Activated naive CD4-positive, alpha-beta T cell treated with anti-CD3 and anti-CD28 coated beads for 36 hours (primary cell): ENCODE data around the gene DCAF16. TPM values are rescaled to one million over a fixed set of nuclear protein-coding genes. Genes with fewer than 3 reads are reported as not detected.

ENCODE experiments used
- CTCF ChIA-PET: fragments of 350-600 bp; sonication (Branson Sonifier 250); formaldehyde crosslinking; loops from one replicate; lab custom pipeline; 2021; ENCODE audit warnings: antibody characterized with exemption; lab: Charles Lee
- DNase-seq: peaks from one replicate; pipeline ENCODE4 v3.0.0-alpha.2; 2020
- H3K27ac Mint-ChIP-seq: one replicate; pipeline ENCODE4 v1.8.0; 2021; ENCODE audit warnings: mild to moderate bottlenecking, mixed read lengths
- H3K27me3 Mint-ChIP-seq: one replicate; pipeline ENCODE4 v1.8.0; 2021; ENCODE audit warnings: low read depth, mixed read lengths
- H3K36me3 Mint-ChIP-seq: one replicate; pipeline ENCODE4 v1.8.0; 2021; ENCODE audit warnings: low read depth, mixed read lengths
- H3K4me1 Mint-ChIP-seq: one replicate; pipeline ENCODE4 v1.8.0; 2021; ENCODE audit warnings: low read depth, mixed read lengths
- H3K4me3 Mint-ChIP-seq: one replicate; pipeline ENCODE4 v1.8.0; 2021; ENCODE audit warnings: mild to moderate bottlenecking, moderate library complexity, mixed read lengths
- H3K9me3 Mint-ChIP-seq: one replicate; pipeline ENCODE4 v1.8.0; 2021; ENCODE audit warnings: mixed read lengths
- intact Hi-C: fragments of 100-400 bp; cut with micrococcal nuclease; formaldehyde crosslinking; loops from one replicate; pipeline ENCODE4 v1.15.1; 2023
- total RNA-seq, 2 experiments: library from RNA; stranded (reverse); gene quantifications; one replicate each; pipeline ENCODE4 v1.2.3, GENCODE V29; 2021

The DCAF16 gene
- total RNA-seq, 2 experiments from 2014 or later, result 46.6 to 48.5 TPM

DNA sequence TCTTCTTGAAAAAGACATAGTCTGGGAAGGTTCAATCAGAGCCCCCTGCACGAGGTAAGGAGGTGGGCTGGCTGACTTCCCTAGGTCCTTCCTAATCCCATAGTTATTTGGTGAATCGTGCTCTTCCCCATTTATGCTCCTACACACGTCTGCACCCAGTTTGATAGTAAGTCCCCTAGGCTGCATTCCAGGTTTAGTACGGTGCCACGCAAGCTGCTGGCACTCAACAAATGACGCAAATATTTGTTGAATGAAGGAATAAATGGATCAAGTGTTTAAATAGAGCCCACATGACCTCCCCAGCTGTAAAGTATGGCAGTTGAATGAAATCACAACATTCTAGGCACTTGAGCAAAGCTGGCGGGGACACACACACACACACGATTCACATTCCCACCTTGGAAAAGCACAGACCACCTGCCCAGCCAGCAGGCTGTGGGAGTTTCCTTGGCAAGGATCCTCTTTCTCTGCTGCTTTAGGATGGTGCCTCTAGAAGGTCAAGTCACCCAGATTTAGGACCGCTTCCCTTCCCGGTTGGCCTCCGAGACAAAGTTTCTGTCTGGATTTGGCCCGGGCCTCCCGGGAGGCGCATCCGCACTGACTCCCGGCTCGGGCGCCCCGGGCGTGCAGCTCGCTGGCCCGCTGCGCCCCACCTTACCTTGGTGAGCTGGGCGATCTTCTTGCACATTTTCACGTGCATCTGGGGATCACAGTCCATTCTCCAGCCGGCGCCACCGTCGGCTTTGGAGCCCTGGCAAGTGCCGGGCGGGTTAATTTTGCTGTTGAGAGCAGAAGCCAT lies 29.9 kb downstream of the DCAF16 start:
- DNase-seq, result no peak
- no peak overlapping the region for H3K27ac Mint-ChIP-seq
- intact Hi-C loops, result no loop called here
- CTCF ChIA-PET, result no interaction called here
- H3K4me3 Mint-ChIP-seq, result peak overlapping the region; percentile 34
- H3K27me3 Mint-ChIP-seq, result peaks cover 33% of the 10 kb centered on the region
- peaks cover 7% of the 10 kb centered on the region for H3K36me3 Mint-ChIP-seq
- H3K9me3 Mint-ChIP-seq, result no peaks in the 10 kb centered on the region
- H3K4me1 Mint-ChIP-seq, result peaks cover 9% of the 10 kb centered on the region

DNA sequence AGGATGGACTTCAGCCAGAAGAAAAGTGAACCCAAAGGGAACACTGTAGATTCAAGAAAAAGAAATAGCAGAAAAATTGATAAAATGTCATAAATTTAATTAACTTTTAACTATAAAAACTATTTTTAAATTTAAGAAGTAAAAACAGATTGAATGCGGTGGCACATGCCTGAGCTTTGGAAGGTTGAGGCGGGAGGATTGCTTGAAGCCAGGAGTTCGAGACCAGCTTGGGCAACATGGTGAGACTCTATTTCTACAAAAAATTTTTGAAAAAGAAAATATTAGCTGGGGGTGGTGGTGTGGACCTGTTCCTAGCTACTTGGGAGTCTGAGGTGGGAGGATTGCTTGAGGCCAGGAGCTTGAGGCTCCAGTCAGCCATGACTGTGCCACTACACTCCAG lies 32.1 kb downstream of the DCAF16 start:
- DNase-seq, result no peak

DNA sequence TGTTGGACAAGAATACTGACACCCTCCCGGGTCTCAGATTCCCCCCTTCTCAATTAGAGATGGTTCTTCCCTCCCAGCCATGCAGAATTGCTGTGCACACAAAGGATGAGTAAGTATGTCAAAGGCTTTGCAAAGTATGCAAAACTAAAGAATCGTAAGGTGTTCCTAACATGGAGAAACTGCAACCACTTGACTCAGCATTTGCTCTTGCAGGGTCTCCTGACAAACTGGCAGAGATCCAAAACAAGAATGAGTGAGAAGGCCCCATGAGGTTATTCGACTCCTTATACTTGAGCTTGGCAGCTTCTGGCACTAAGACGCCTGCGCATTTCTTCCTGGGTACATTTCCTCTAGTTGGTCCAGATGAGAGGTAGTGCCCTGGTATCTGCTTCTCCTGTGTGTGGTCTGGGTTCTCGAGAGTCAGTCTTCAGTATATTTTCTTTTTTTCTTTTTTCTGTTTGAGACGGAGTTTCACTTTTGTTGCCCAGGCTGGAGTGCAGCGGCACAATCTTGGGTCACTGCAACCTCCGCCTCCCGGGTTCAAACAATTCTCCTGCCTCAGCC lies 37.3 kb downstream of the DCAF16 start:
- H3K36me3 Mint-ChIP-seq, result no peaks in the 10 kb centered on the region
- no peaks in the 10 kb centered on the region for H3K9me3 Mint-ChIP-seq
- CTCF ChIA-PET, result no interaction called here
- no peak for DNase-seq
- no peaks in the 10 kb centered on the region for H3K27me3 Mint-ChIP-seq
- H3K4me3 Mint-ChIP-seq, result no peak overlapping the region
- no peak overlapping the region for H3K27ac Mint-ChIP-seq
- H3K4me1 Mint-ChIP-seq, result no peaks in the 10 kb centered on the region
- intact Hi-C loops, result no loop called here

More for the DNA sequence above, 32.1 kb downstream of the DCAF16 start:
- Mint-ChIP-seq H3K4me3 (no peak overlapping the region), H3K9me3 (no peaks in the 10 kb centered on the region), H3K27me3 (peaks cover 33% of the 10 kb centered on the region), H3K4me1 (peaks cover 9% of the 10 kb centered on the region), H3K27ac (no peak overlapping the region), H3K36me3 (peaks cover 7% of the 10 kb centered on the region)
- CTCF ChIA-PET, result no interaction called here
- intact Hi-C loops, result no loop called here

DNA sequence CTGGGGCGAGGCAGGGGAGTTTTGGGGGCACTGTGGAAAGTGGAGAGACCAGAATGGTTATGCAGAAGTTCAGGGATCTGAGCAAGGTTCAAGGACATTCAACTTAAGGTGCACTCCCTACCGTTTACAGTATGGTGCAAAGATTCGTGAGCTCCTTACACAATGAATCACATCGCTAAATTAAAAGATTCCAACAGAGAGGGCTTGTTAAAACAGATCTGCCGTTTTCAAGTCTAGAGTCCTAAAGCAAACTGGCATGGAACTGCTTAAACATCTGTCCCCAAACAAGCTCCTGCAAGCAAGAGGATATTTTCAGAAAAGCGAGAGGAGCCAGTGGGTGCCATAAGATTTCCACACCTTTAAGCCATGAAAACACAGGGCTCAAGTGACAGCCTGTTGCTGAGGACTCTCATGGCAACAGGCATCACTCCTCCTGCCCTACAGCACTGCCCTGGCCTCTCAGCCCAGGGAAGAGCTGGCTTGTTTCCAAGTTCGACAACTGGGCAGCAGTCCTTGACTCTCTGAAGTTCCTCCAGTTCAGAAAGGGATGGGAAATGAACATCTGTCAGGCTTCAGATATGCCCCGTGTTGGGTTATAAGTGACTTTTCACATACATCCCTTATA lies 39.2 kb downstream of the DCAF16 start:
- Mint-ChIP-seq H3K9me3 (no peaks in the 10 kb centered on the region), H3K27ac (no peak overlapping the region), H3K4me3 (no peak overlapping the region), H3K36me3 (no peaks in the 10 kb centered on the region), H3K4me1 (no peaks in the 10 kb centered on the region), H3K27me3 (no peaks in the 10 kb centered on the region)
- intact Hi-C loops, result no loop called here
- CTCF ChIA-PET, result no interaction called here
- DNase-seq, result no peak

DNA sequence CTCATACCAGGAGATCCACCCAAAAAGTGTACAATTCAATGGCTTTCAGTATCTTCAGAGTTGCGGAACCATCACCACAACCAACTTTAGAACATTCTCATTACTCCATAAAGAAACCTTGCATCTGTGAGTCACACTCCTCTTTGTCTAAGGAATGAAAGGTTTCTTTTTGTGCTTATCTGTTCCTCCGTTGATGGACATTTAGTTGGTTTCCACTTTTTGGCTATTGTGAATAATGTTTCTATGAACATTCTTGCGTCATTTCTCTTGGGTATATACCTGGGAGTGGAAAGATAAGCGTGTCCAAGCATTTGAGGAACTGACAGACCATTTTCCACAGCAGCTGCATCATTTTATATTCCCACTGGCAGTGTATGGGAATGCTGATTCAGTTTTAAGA lies 39.7 kb downstream of the DCAF16 start:
- intact Hi-C loops, result no loop called here
- CTCF ChIA-PET, result no interaction called here
- Mint-ChIP-seq H3K4me1 (peaks cover 3% of the 10 kb centered on the region), H3K27me3 (no peaks in the 10 kb centered on the region), H3K9me3 (no peaks in the 10 kb centered on the region), H3K27ac (no peak overlapping the region), H3K4me3 (no peak overlapping the region), H3K36me3 (no peaks in the 10 kb centered on the region)
- DNase-seq, result no peak

DNA sequence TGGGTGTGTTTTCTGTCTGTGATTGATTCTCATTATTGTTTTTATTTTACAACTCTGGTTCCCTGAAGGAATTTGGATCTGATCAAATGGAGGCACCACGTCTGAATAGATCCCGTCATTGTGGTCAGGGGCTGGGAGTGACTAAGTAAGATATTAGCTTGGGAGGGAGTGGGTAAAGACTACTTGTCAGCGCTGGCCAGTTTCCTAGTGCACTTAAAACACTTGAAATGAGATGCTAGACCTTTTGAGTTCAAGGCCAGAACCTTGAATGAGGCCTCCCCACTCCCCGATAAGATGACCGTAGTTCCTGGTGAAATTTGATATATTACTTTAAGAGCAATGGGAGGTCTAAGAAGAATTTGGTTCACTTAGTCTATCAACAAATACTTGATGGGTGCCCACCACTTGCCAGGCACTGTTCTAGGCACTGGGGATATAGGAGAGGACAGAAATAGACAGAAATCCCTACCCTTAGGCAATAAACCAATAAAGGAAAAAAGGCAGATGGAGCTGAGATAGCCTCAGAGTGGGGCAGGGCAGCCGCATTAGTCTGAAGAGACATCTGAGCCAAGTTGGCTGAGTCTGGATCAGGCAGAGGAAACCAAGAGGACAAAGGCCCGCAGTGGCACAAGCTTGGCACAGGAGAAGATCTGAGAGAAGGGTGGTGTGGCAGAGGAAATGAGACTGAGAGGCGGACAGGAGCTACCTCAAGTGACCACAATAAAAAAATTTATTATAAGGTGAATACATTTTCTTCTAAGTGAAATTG lies 41.0 kb downstream of the DCAF16 start:
- peaks cover 5% of the 10 kb centered on the region for H3K4me1 Mint-ChIP-seq

DNA sequence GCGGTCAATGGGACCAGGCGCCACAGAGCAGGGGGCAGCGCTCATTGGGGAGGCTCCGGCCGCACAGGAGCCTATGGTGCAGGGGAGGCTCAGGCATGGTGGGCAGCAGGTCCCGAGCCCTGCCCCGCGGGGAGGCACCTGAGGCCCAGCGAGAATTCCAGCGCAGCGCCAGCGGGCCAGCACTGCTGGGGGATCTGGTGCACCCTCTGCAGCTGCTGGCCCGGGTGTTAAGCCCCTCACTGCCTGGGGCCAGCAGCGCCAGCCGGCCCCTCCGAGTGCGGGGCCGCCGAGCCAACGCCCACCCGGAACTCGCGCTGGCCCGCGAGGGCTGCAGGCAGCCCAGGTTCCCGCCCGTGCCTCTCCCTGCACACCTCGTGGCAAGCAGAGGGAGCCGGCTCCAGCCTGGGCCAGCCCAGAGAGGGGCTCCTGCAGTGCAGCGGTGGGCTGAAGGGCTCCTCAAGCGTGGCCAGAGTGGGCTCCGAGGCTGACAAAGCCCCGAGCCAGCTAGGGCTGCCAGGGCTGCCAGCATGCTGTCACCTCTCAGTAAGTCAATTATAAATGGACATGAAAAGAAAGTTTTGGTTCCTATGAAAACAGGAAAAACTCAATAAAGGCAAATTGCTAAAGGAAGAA lies 43.6 kb downstream of the DCAF16 start:
- no peak for DNase-seq
- Mint-ChIP-seq H3K27me3 (peaks cover under 1% of the 10 kb centered on the region), H3K9me3 (no peaks in the 10 kb centered on the region), H3K4me3 (no peak overlapping the region), H3K4me1 (peaks cover 5% of the 10 kb centered on the region), H3K27ac (no peak overlapping the region), H3K36me3 (no peaks in the 10 kb centered on the region)
- CTCF ChIA-PET, result interaction anchor here (0.6 kb wide), 1 partner anchor 11 kb away, joined by 3 read pairs; no protein-coding TSS in a partner anchor
- intact Hi-C loops, result no loop called here

More for the DNA sequence above, 41.0 kb downstream of the DCAF16 start:
- H3K9me3 Mint-ChIP-seq, result no peaks in the 10 kb centered on the region
- intact Hi-C loops, result no loop called here
- no peaks in the 10 kb centered on the region for H3K27me3 Mint-ChIP-seq
- no peaks in the 10 kb centered on the region for H3K36me3 Mint-ChIP-seq
- CTCF ChIA-PET, result no interaction called here
- no peak overlapping the region for H3K27ac Mint-ChIP-seq
- no peak overlapping the region for H3K4me3 Mint-ChIP-seq
- no peak for DNase-seq

DNA sequence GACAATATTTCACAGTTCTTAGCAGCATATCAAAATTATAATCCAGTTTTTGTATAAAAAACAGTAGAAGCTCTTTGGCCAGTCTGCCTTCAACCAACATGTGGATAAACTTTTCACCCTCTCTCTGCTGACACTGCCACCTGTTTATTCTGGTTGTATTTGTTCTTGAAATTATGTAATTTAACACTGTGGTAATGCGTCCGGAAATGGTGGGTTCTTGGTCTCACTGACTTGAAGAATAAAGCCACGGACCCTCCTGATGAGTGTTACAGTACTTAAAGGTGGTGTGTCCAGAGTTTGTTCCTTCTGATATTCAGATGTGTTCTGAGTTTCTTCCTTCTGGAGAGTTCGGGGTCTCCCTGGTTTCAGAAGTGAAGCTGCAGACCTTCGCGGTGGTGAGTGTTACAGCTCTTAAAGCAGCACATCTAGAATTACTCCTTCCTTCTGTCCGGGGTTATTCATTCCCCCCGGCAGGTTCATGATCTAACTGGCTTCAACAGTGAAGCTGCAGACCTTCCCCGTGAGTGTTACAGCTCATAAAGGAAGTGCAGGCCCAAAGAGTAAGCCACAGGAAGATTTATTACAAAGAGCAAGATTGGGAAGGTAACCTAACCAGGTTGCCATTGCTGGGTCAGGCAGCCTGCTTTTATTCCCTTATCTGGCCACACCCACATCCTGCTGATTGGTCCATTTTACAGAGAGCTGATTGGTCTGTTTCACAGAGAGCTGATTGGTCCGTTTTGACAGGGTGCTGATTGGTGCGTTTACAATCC lies 44.9 kb downstream of the DCAF16 start:
- no peak for DNase-seq
- CTCF ChIA-PET, result interaction anchor here (0.6 to 0.8 kb wide), 2 partner anchors 12 to 19 kb away, joined by 3 read pairs; no protein-coding TSS in a partner anchor
- peaks cover 5% of the 10 kb centered on the region for H3K4me1 Mint-ChIP-seq
- H3K4me3 Mint-ChIP-seq, result no peak overlapping the region
- no peaks in the 10 kb centered on the region for H3K9me3 Mint-ChIP-seq
- no peaks in the 10 kb centered on the region for H3K36me3 Mint-ChIP-seq
- intact Hi-C loops, result no loop called here
- H3K27me3 Mint-ChIP-seq, result peaks cover 3% of the 10 kb centered on the region
- no peak overlapping the region for H3K27ac Mint-ChIP-seq

DNA sequence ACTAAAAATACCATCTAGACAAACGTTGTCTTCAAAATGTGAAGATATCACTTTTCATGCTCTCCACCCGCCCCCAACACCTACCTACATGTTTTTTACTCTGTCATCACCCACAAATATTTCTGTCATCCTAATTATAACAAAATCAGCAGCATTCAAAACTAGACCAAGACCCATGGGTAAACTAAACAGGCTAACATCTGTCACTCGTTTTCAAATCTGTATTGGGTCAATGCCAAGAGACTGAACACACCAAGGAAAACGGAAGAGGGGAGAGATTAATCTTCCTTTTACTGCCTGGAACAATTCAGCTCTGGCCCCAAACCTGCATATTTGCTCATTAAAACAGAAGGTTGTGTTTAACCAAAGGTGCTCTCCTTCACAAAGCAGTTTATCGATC lies 46.6 kb downstream of the DCAF16 start:
- no peak overlapping the region for H3K27ac Mint-ChIP-seq
- H3K4me3 Mint-ChIP-seq, result no peak overlapping the region
- CTCF ChIA-PET, result interaction anchor here (1.2 kb wide), 1 partner anchor 41 kb away, joined by 3 read pairs; no protein-coding TSS in a partner anchor

DNA sequence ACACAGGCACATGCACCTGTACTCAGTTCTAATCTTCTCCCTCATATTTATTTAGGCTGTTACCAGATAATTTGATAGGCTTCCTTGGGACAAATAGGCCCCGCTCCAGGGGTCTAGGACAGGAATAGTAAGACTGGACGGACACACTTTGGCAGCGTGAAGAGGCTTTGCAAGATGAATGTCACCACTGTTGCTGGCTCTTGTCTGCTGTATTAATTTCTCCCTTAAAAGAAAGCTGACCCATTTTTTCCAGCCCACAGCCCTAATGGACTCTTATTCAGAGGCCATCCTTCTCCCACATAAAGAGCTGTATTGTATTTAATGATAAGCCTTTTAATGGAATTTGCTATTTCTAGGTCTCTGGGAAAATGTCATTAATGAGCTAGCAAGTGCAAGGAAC lies 47.1 kb downstream of the DCAF16 start:
- Mint-ChIP-seq H3K27me3 (peaks cover 3% of the 10 kb centered on the region), H3K36me3 (no peaks in the 10 kb centered on the region), H3K4me1 (peaks cover 5% of the 10 kb centered on the region), H3K27ac (no peak overlapping the region), H3K4me3 (no peak overlapping the region), H3K9me3 (no peaks in the 10 kb centered on the region)
- CTCF ChIA-PET, result interaction anchor here (1.2 kb wide), 1 partner anchor 42 kb away, joined by 3 read pairs; no protein-coding TSS in a partner anchor
- DNase-seq, result no peak
- intact Hi-C loops, result no loop called here

More for the DNA sequence above, 46.6 kb downstream of the DCAF16 start:
- intact Hi-C loops, result no loop called here
- Mint-ChIP-seq H3K4me1 (peaks cover 5% of the 10 kb centered on the region), H3K36me3 (no peaks in the 10 kb centered on the region), H3K9me3 (no peaks in the 10 kb centered on the region), H3K27me3 (peaks cover 3% of the 10 kb centered on the region)
- DNase-seq, result no peak

DNA sequence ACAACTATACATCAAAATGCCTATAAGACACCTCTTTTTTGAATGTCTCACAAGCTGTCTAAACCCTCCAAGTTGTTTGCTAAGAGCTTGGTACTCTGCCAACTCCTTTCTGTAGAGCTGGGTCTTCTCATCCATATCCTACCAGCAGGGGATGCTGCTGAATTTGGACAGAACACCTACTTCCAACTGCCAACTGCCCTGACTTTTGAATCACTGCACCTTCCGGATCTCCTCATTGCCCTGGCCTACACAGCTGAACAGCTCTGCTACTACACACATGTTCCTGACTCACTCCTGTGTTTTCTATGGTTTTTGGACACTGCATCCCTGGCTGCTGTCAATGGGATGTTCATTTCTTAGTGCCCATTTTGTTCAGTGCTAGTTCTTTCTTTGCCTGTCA lies 47.8 kb downstream of the DCAF16 start:
- intact Hi-C loops, result loop anchor here (1.0 kb wide), 1 partner anchor 46 kb away; no protein-coding TSS in a partner anchor
- peak; percentile 17 for DNase-seq
- Mint-ChIP-seq H3K27me3 (peaks cover 3% of the 10 kb centered on the region), H3K27ac (no peak overlapping the region), H3K9me3 (no peaks in the 10 kb centered on the region), H3K4me3 (no peak overlapping the region), H3K4me1 (peaks cover 5% of the 10 kb centered on the region), H3K36me3 (no peaks in the 10 kb centered on the region)
- CTCF ChIA-PET, result interaction anchor here (0.7 to 1.2 kb wide), 2 partner anchors 43 to 47 kb away, joined by 3 to 4 read pairs; no protein-coding TSS in a partner anchor
